ENCODE data around the gene MINPP1. TPM values are rescaled to one million over a fixed set of nuclear protein-coding genes. Genes with fewer than 3 reads are reported as not detected.
A peak's percentile ranks its signal among the peaks of the same experiment; 100 is the strongest.

The MINPP1 gene
- polyA plus RNA-seq, 10 donors, result 14.6 to 21.9 (median 17.0) TPM

DNA sequence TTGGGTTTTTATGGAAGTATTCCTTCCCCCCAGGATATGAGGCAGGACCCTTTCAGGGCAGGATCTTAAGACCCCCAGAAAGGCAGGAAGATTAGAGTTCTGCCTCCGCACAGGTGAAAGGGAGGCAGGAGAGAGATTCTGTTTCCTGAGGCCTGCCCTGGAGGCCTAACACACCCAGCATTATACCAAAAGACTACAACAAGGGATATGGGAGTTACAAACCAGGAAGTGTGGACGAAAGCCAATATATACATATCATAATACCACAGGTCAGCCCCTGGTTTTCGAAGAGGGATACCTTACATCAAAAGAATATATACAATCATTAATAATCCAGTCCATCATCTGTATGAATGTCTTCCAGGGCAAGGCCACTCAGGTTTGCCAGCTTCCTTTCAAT is 14.2 kb downstream of the MINPP1 start:
- no peak for DNase-seq

DNA sequence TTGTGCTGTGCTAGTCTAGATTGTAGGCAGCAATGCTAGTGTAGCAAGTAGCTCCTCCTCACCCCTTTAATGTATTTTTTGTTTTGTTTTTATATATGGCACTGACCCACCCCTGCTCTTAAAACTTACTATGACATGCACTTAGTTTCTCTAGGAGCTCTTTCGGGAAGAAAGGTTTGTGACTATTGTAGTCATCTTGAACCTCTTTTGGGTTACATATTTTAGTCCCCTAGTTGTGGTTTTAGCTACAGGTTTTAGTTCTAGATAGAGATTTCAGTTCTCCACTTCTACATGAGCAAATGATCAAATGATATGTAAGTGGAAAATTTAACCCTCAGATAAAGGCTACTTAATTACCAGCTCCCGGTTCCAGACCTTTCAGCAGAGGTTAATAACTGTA is 14.9 kb downstream of the MINPP1 start:
- DNase-seq, result no peak

DNA sequence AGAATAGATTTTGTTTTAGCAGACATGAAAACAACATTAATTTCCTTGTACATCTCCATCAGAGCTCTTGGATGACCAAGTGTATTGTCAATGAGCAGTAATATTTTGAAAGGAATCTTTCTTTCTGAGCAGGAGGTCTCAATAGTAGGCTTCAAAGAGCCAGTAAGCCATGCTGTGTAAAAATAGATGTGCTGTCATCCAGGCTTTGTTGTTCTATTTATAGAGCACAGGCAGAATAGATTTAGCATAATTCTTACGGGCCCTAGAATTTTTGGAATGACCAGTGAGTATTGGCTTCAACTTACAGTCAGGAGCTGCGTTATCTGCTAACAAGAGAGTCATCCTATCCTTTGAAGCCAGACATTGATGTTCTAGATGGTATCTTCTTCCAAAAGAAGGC is 19.0 kb downstream of the MINPP1 start:
- DNase-seq, result no peak

- no peak for DNase-seq
Measured at GRCh38 chr10:87524296-87524695, 19.6 kb downstream of the MINPP1 start.

DNA sequence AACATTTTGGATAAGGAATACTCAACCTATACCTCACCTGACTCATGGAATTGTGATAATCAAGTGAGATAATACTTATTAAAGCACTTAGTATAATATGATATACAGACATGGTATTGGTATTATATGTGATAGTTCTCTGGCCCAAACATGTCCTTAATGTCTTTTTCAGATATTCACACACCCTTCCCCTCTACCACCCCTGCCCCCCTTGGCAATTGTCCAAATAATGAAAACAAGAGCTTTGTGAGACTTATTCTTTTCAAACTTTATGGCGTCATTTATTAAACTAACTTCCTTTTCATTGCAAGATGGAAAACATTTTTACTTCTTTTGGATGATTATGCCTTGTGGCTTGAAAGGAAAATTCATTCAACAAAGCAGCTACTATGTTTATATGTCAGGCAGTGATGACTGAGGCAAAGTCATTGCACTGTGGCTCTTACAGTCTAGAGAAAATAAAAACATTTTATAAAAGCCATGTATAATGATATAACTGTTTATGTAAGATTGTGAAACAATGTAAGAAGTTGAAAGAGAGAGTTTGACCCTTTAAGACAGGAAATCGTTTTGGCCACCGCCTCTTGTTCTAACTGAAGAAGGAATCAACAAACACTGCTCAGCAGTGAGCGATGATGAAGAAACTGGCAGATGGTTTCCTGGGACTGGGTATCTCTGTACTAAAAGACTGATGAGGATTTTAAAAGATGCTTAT is 27.4 kb downstream of the MINPP1 start:
- no peak for DNase-seq

DNA sequence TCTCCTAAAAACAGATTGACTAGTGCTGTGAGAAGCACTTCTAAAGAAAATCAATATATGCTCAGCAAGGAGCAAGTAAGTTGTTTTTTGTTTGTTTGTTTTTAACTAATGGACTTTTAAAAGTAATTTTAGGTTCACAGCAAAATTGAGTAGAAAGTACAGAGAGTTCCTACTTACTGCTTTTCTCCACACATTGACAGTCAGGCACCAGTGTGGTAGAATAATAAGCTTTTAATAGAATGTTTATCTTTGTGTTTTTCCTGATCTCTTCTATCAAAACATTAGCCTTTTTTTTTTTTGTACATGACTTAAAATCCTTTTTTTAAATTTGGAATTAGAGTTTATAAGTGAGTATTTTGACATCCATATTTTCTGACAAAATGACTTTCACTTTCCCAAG is 28.0 kb downstream of the MINPP1 start:
- no peak for DNase-seq

DNA sequence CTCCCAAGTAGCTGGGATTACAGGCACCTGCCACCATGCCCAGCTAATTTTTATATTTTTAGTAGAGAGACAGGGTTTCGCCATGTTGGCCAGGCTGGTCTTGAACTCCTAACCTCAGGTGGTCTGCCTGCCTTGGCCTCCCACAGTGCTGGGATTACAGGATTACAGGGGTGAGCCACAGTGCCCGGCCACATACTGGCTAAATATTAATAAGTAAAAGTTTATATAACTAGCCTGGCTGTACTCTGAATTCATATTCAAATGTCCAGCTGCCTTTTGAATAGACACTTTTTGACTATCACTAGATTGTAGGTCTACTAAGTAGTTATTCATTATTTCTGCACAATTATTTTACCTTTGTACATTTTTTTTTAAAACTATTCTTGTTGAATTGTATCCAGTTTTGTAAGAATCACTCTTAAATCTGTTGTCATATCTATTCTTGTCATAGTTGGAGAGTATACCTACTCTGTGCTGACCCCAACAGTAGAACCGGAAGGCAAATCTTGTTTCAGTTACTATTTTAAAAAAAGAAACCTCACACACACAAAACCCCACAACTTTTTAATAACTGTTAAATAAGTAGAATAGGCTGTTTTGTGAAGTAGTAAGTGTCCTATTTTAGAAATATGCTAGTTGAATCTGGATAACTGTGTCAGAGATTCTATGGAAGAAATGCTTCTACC is 29.6 kb downstream of the MINPP1 start:
- no peak for DNase-seq

DNA sequence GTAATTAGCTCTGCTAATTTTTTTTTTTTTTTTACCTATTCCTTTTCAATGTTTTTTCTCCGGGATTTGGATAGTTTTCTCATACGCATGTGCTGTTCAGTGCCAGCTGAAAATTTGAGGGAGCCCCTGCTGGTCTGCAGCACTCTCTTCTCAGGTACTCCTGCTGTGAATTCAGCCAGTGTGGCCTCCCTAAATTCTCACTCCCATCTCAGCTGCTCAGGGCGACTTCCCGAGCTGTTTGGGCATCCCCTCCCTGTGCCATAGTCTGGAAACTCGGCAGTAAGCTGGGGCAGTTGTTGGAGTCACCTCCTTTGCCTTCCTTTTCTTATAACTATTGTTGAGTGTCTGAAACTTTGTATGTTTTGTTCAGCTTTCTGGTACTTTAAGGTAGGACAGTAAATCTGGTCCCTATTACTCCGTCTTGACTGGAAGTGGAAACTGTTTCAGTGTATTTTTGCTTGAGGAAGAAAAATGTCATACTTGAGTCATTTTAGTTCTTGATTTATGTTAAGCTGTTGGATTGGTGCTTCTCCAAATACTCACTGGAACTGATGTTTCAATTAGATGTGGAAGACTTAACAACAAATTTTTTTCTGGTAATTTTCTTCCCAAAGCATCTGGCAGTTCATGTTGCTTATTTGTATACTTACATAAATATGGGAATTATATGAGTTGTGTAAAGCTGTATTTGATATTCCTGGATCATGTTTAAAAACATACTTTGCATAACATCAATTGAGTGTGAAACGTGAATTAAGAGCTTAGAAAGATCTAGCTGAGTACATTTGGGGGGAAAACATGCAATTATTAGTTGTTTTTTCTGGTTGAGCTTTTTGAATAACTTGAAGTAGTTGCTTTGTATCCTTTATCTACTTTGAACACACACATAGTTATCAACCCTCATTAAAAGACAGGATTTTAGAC is 33.7 kb downstream of the MINPP1 start:
- peak in 1 of 3 donors; percentile 37 for DNase-seq

DNA sequence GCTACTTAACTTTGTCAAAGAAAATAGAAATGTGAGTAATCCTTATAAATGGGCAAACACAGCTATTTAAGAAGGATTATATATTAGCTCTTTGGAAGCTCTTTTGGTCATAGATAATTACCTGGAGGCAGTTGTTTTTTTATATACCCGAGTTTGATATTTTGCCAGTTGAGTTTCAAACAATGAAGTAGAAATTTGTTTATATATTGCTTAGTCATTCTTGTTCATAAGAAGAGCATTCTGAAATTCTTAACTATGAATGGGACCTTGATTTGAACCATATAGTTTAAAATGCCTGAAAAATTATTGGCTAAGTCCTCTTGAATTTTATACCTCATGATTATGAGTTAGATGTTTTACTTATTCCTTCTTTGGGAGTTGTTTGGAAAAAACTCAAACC is 36.4 kb downstream of the MINPP1 start:
- no peak for DNase-seq

DNA sequence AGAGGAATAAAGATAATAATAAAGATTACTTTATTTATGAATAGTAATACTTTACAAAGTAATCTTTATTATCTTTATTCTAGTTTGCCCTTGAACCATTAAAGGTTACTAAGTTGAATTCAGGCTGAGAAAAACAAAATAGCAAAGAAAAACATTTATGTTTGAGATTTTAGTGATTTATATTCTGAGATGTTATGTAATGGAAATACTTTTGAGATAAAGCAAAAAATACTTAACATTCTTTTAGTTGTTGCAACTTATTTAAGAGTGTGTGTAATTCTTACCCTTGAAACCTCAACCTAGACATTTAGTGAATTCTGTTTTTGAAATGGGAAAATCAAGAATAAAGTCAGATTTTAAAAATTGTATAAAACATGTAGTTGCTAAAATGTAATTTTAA is 40.0 kb downstream of the MINPP1 start:
- no peak for DNase-seq

GRCh38 chr10:87545783-87546182 is 41.1 kb downstream of the MINPP1 start:
- DNase-seq, result no peak

- no peak for DNase-seq
Measured at GRCh38 chr10:87546210-87546609, 41.5 kb downstream of the MINPP1 start.

DNA sequence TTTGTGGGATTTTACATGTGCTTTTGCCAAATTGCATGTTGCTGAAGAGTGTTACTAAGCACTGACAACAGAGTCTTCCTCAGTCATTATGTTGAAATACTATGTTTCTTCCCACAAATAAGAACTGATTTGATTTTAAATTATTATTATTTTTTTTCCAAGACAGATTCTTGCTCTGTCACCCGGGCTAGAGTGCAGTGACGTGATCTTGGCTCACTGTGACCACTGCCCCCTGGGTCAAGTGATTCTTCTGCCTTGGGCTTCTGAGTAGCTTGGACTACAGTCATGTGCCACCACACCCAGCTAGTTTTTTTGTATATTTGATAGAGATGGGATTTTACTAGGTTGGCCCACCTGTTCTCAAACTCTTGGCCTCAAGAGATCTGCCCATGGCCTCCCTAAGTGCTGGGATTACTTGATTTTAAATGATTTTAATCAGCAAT is 42.3 kb downstream of the MINPP1 start:
- no peak for DNase-seq

GRCh38 chr10:87547734-87548311 is 43.1 kb downstream of the MINPP1 start:
- DNase-seq, result peak in 1 of 3 donors; percentile 31

- no peak for DNase-seq
Measured at GRCh38 chr10:87550741-87551140, 46.0 kb downstream of the MINPP1 start.

DNA sequence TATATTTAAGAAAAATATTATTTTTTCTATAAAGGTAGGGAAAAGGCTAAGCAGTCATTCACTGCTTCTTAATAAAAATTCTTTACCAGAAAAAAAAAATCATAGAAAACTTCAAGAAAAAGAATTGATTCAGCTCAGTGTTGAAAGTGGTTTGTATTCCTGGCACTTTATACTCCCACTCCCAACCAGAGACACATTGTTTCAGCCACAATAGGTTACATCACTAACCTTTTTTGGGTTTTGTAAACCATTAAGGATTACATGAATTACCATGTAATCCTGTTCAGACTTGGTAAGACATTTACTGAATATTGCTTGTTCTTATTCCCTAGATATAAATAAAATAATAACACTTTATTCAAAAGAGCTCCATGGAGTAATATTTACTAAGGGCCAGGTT is 46.6 kb downstream of the MINPP1 start:
- DNase-seq, result no peak

DNA sequence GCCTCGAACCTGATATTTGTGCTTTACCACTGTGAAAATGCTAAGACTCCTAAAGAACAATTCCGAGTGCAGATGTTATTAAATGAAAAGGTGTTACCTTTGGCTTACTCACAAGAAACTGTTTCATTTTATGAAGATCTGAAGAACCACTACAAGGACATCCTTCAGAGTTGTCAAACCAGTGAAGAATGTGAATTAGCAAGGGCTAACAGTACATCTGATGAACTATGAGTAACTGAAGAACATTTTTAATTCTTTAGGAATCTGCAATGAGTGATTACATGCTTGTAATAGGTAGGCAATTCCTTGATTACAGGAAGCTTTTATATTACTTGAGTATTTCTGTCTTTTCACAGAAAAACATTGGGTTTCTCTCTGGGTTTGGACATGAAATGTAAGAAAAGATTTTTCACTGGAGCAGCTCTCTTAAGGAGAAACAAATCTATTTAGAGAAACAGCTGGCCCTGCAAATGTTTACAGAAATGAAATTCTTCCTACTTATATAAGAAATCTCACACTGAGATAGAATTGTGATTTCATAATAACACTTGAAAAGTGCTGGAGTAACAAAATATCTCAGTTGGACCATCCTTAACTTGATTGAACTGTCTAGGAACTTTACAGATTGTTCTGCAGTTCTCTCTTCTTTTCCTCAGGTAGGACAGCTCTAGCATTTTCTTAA is 47.7 kb downstream of the MINPP1 start:
- DNase-seq, result no peak

- DNase-seq, result no peak
Measured at GRCh38 chr10:87557409-87557808, 52.7 kb downstream of the MINPP1 start.

GRCh38 chr10:87558333-87558732 is 53.6 kb downstream of the MINPP1 start:
- DNase-seq, result no peak

GRCh38 chr10:87559392-87559791 is 54.7 kb downstream of the MINPP1 start:
- DNase-seq, result no peak

GRCh38 chr10:87560495-87561129 is 55.9 kb downstream of the MINPP1 start:
- no peak for DNase-seq
